Measurements from ENCODE around the gene NPAS3.

The NPAS3 gene

GRCh38 chr14:33218026-33218425, 279.3 kb downstream of the NPAS3 start:
- DNase-seq (ENCODE audit: low spot score) (no peak), ATAC-seq (ENCODE audit: low read depth) (no peak)
- Histone ChIP-seq H3K4me1 (ENCODE audit: insufficient read depth, poor library complexity, severe bottlenecking) (no peaks in the 10 kb centered on the region), H3K9me3 (ENCODE audit: severe bottlenecking) (no peaks in the 10 kb centered on the region), H3K36me3 (ENCODE audit: low read depth) (no peaks in the 10 kb centered on the region), H3K27me3 (ENCODE audit: insufficient read depth, poor library complexity, severe bottlenecking) (no peaks in the 10 kb centered on the region), H3K27ac (ENCODE audit: poor library complexity, severe bottlenecking) (no peak overlapping the region), H3K4me3 (ENCODE audit: severe bottlenecking) (no peak overlapping the region)
- TF ChIP-seq, protein P1, sequence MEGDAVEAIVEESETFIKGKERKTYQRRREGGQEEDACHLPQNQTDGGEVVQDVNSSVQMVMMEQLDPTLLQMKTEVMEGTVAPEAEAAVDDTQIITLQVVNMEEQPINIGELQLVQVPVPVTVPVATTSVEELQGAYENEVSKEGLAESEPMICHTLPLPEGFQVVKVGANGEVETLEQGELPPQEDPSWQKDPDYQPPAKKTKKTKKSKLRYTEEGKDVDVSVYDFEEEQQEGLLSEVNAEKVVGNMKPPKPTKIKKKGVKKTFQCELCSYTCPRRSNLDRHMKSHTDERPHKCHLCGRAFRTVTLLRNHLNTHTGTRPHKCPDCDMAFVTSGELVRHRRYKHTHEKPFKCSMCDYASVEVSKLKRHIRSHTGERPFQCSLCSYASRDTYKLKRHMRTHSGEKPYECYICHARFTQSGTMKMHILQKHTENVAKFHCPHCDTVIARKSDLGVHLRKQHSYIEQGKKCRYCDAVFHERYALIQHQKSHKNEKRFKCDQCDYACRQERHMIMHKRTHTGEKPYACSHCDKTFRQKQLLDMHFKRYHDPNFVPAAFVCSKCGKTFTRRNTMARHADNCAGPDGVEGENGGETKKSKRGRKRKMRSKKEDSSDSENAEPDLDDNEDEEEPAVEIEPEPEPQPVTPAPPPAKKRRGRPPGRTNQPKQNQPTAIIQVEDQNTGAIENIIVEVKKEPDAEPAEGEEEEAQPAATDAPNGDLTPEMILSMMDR (IDR thresholded peaks at IDR 0.05; ENCODE audit: poor library complexity, severe bottlenecking): peak; percentile 31

GRCh38 chr14:33219957-33220356, 281.3 kb downstream of the NPAS3 start:
- H3K9me3 ChIP-seq (ENCODE audit: severe bottlenecking): no peaks in the 10 kb centered on the region
- peaks cover 3% of the 10 kb centered on the region for H3K27me3 ChIP-seq (ENCODE audit: insufficient read depth, poor library complexity, severe bottlenecking)
- no peaks in the 10 kb centered on the region for H3K36me3 ChIP-seq (ENCODE audit: low read depth)
- H3K27ac ChIP-seq (ENCODE audit: poor library complexity, severe bottlenecking): no peak overlapping the region
- DNase-seq (ENCODE audit: low spot score) (no peak), ATAC-seq (ENCODE audit: low read depth) (no peak)
- H3K4me1 ChIP-seq (ENCODE audit: insufficient read depth, poor library complexity, severe bottlenecking): no peaks in the 10 kb centered on the region
- no peak overlapping the region for H3K4me3 ChIP-seq (ENCODE audit: severe bottlenecking)
- TF ChIP-seq, protein P1 (IDR thresholded peaks at IDR 0.05; ENCODE audit: poor library complexity, severe bottlenecking): no peak

DNA sequence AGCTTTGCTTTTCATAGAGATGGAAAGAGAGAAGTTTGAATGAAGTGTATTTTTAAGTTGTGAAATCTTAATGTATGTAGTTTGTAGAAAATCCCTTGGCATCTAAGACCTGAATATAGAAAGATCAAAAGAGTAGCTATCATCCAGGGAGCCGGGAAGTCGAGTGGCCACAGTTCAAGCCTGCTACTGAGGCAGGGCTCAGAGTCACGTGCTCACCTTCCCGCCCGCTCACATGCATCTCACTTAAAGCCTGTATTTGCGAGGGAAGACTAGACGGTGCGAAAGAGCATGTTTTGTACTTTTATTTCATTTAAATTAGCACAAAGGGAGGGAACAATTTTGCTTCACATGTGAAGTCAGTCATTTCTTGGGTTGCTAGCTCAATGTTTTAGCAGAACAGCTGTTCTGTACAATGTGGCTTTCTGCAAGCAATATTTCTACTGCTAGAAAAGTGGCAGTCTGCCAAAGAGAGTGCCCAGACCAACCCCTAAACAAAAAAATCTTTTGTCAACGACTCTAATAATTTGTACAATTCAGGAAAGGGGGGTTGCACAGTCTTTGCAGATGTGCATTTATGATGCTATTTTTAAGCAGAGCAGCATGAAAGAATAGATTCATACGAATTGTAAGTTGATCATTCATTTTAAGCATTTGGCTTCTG, 290.7 kb downstream of the NPAS3 start:
- DNase-seq (ENCODE audit: low spot score): no peak
- H3K4me1 ChIP-seq (ENCODE audit: insufficient read depth, poor library complexity, severe bottlenecking): no peaks in the 10 kb centered on the region
- ATAC-seq (ENCODE audit: low read depth): no peak

DNA sequence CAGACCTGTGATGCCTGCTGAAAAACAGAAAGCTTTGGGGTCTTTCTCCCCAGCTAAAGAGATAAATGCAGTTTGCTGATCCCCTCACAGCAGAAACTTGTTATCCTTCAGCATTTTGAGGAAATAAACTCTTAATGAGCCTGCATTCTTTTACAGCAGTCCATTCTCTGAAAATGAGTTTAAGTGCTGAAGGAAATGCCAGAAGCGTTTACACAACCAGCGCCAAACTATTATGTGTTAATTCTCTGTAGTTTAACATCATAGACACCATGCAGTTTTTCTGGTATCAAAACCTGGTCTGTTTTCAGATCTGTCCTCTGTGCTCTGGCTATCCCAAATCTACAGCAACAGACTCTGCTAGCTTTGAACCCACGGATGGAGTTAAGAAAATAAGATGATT, 291.3 kb downstream of the NPAS3 start:
- no peak overlapping the region for H3K4me3 ChIP-seq (ENCODE audit: severe bottlenecking)
- H3K9me3 ChIP-seq (ENCODE audit: severe bottlenecking): no peaks in the 10 kb centered on the region
- DNase-seq (ENCODE audit: low spot score) (no peak), ATAC-seq (ENCODE audit: low read depth) (no peak)
- peaks cover 50% of the 10 kb centered on the region for H3K27me3 ChIP-seq (ENCODE audit: insufficient read depth, poor library complexity, severe bottlenecking)
- no peak overlapping the region for H3K27ac ChIP-seq (ENCODE audit: poor library complexity, severe bottlenecking)
- TF ChIP-seq, protein P1 (IDR thresholded peaks at IDR 0.05; ENCODE audit: poor library complexity, severe bottlenecking): no peak
- H3K36me3 ChIP-seq (ENCODE audit: low read depth): no peaks in the 10 kb centered on the region
- H3K4me1 ChIP-seq (ENCODE audit: insufficient read depth, poor library complexity, severe bottlenecking): no peaks in the 10 kb centered on the region

More for the DNA sequence above, 290.7 kb downstream of the NPAS3 start:
- Histone ChIP-seq H3K27me3 (ENCODE audit: insufficient read depth, poor library complexity, severe bottlenecking) (peaks cover 46% of the 10 kb centered on the region), H3K27ac (ENCODE audit: poor library complexity, severe bottlenecking) (no peak overlapping the region), H3K9me3 (ENCODE audit: severe bottlenecking) (no peaks in the 10 kb centered on the region), H3K4me3 (ENCODE audit: severe bottlenecking) (no peak overlapping the region), H3K36me3 (ENCODE audit: low read depth) (no peaks in the 10 kb centered on the region)
- TF ChIP-seq, protein P1 (IDR thresholded peaks at IDR 0.05; ENCODE audit: poor library complexity, severe bottlenecking): no peak

GRCh38 chr14:33232031-33232430, 293.4 kb downstream of the NPAS3 start:
- Histone ChIP-seq H3K4me1 (ENCODE audit: insufficient read depth, poor library complexity, severe bottlenecking) (no peaks in the 10 kb centered on the region), H3K27ac (ENCODE audit: poor library complexity, severe bottlenecking) (no peak overlapping the region), H3K27me3 (ENCODE audit: insufficient read depth, poor library complexity, severe bottlenecking) (peaks cover 61% of the 10 kb centered on the region), H3K4me3 (ENCODE audit: severe bottlenecking) (no peak overlapping the region), H3K36me3 (ENCODE audit: low read depth) (no peaks in the 10 kb centered on the region), H3K9me3 (ENCODE audit: severe bottlenecking) (no peaks in the 10 kb centered on the region)
- DNase-seq (ENCODE audit: low spot score) (no peak), ATAC-seq (ENCODE audit: low read depth) (no peak)
- TF ChIP-seq, protein P1 (IDR thresholded peaks at IDR 0.05; ENCODE audit: poor library complexity, severe bottlenecking): no peak
